AG09309 (cell line): ENCODE measurements around the gene FGD5.

Experiments used
- DNase-seq: peaks from one replicate; pipeline ENCODE4 v3.0.0-alpha.2; 2010; ENCODE audit warnings: low read depth
- H3K4me3 ChIP-seq: 2 replicates; pipeline ENCODE4 v1.5.1; 2011; ENCODE audit warnings: mild to moderate bottlenecking, low read depth, low read length, moderate library complexity; ENCODE audit not compliant: control insufficient read depth
- TF ChIP-seq, protein P1 (sequence below): IDR thresholded peaks from 2 replicates; pipeline ENCODE4 v1.5.1; 2011; ENCODE audit warnings: mild to moderate bottlenecking, low read depth, low read length, inconsistent platforms; ENCODE audit not compliant: insufficient read depth, control insufficient read depth; ENCODE audit errors: missing control alignments

Gene FGD5

DNA sequence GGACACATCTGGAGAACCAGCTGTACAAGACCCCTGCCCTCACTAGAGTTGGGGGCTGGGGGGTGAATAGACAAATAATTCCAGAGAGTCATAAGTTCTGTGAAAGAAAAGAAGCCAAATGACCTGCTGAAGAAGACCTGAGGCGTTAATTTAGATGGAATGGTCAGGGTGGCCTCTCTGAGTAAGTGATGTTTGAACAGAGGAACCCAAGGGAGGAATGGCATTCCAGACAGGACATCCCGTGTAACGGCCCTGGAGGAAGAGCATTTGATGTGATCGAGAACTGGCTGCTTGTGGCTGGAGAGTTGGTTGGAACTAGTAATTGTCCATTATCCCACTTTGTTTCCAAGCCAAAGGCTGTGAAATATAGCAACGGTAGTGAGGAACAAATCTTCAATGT lies 130.4 kb downstream of the FGD5 start:
- H3K4me3 ChIP-seq = peak overlapping the region; percentile 96
- TF ChIP-seq, protein P1, sequence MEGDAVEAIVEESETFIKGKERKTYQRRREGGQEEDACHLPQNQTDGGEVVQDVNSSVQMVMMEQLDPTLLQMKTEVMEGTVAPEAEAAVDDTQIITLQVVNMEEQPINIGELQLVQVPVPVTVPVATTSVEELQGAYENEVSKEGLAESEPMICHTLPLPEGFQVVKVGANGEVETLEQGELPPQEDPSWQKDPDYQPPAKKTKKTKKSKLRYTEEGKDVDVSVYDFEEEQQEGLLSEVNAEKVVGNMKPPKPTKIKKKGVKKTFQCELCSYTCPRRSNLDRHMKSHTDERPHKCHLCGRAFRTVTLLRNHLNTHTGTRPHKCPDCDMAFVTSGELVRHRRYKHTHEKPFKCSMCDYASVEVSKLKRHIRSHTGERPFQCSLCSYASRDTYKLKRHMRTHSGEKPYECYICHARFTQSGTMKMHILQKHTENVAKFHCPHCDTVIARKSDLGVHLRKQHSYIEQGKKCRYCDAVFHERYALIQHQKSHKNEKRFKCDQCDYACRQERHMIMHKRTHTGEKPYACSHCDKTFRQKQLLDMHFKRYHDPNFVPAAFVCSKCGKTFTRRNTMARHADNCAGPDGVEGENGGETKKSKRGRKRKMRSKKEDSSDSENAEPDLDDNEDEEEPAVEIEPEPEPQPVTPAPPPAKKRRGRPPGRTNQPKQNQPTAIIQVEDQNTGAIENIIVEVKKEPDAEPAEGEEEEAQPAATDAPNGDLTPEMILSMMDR = no peak
- no peak for DNase-seq

DNA sequence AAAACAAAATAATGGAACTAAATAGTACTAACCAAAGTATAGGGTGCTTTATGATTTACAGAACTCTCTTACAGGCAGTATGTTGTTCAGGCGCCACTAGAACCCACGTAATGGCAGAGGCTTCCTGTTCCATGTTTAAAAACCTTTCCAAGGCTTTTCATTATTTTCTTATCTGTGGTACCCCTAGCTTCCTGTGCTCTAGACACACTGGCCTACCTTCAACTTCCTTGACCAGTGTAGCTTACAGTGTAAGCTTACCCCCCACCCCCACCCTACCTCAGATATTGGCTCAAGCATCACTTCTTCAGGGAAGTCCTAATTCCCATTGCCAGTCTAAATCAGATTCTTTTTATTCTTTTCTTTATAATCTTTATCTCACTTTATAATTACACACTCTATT lies 131.5 kb downstream of the FGD5 start:
- TF ChIP-seq, protein P1 = no peak
- no peak overlapping the region for H3K4me3 ChIP-seq
- DNase-seq = no peak

DNA sequence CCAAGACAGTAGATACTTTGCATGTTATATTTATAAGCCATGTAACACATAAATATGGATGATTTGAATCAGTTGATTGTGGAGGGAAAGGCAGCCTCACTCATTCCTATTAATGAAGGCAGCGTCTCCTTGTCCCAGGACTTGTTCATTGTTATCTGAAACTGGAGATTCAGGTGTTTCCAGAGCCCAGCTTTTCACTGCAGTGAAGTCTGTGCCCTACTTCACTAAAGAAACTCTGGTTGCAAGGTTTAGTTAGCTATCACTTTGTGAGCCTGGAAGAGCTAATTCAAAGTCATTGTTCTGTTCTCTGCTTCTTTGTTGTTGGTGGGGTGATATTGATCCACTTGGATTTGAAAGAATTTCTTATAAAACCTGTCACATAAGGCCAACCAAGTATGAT lies 138.4 kb downstream of the FGD5 start:
- no peak for DNase-seq
- TF ChIP-seq, protein P1 = no peak
- no peak overlapping the region for H3K4me3 ChIP-seq

DNA sequence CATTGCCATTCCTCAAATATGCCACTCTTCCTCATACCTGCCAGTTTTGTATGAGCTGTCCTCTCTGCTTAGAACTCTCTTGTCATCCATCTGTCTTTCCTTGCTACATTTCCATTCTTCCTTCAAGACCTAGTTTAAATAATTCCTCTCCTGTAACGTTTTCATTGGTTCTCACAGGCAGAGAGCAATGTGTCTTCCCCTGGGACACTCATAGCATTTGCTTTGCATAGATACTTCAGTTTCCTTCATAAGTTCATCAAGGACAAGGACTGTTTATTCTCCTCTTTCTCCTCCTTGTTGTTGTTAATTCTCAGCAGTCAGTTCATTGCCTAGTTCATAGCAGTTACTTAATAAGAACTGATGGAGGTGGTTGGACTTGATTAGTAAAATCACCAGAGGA lies 139.2 kb downstream of the FGD5 start:
- no peak for DNase-seq
- no peak overlapping the region for H3K4me3 ChIP-seq
- TF ChIP-seq, protein P1 = no peak

DNA sequence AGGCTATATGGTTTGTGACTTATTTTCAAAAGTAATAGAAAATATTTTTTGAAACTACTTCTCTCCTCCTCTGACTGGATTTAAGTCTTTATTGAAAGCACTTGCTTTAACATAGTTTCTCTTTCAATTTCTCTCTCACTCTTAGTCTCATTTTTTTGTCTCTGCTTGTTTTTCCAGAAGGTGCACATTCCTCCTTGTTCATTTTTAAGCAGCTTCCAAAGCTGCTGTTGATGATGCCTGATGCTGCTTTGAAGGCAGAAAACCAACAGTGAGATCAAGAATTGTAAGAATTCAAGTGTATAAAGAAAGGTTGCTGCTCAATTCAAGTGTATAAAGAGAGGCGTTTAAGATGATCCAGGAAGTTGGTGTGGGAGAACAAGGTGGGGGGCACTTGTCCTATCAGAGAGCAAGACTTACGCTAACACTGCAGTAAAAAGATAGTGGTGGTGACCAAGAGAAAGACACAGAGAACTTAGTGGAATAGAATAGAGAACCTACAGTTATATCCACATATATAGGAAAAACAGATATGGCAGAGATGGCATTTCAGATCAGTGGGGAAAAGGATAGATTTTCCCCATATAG lies 140.7 kb downstream of the FGD5 start:
- TF ChIP-seq, protein P1 = no peak
- no peak overlapping the region for H3K4me3 ChIP-seq
- DNase-seq = no peak

DNA sequence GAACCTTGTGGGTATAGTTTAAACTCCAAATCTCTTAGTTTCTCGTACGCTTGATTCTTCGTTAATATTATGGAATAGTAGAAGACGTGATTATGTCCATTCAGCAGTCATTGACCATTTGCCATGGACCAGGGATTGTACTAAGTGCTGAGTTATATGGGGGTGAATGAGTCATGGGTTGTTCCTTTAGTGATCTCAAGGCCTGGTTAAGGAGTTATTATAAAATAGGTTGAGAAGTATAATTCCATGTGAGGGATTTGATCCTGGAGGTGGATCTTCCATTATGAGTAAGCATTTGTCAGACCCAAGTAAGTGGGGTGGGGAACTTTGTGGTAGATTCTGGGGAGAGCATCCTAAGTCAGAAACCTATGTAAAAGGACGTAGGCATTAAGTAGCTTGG lies 144.0 kb downstream of the FGD5 start:
- TF ChIP-seq, protein P1 = no peak
- H3K4me3 ChIP-seq = no peak overlapping the region
- peak; percentile 23 for DNase-seq

DNA sequence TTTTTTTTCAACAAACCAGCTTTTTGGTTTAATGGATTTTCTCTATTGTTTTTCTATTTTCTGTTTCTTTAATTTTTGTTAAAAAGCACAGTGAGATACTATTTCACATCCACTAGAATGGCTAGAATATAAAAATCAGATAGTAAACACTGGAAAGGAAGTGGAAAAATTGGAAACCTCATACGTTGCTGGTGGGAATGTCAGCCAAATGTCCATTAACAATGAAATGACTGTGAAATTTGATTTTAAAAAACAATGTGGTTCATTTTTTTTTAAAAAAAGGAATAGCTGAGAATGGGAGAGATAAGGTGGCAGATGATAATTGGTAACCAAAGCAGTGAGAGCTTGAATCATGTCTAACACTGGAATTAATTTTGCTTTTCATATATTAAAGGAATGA lies 148.5 kb downstream of the FGD5 start:
- no peak for DNase-seq
- no peak overlapping the region for H3K4me3 ChIP-seq
- TF ChIP-seq, protein P1 = no peak
